ENCODE data around the gene KCNJ6.
"Not testable (repeated sequence)": the region's sequence is repeated elsewhere in the genome, so short reads cannot be mapped to it uniquely, and the experiment has no call there.

Gene KCNJ6

DNA sequence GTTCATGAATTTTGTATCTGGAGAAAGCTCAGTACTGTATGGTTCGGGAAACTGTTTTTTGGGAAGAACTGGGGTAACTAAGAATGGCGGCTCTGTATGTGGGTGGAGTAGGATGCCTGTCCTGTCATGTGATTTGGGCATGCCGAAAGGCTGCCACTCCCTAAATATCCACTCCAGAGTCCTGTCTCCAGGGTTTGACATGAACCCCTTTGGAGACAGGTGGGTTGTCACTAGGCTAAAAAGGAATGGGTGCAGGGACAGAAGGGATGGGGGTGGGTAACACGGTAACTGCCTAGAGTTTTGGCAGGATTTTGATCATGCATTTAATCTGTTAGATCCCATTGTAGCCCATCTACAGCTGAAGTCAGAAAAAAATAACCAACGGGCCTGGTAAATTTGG, 150.1 kb downstream of the KCNJ6 start:
- no peak for DNase-seq

DNA sequence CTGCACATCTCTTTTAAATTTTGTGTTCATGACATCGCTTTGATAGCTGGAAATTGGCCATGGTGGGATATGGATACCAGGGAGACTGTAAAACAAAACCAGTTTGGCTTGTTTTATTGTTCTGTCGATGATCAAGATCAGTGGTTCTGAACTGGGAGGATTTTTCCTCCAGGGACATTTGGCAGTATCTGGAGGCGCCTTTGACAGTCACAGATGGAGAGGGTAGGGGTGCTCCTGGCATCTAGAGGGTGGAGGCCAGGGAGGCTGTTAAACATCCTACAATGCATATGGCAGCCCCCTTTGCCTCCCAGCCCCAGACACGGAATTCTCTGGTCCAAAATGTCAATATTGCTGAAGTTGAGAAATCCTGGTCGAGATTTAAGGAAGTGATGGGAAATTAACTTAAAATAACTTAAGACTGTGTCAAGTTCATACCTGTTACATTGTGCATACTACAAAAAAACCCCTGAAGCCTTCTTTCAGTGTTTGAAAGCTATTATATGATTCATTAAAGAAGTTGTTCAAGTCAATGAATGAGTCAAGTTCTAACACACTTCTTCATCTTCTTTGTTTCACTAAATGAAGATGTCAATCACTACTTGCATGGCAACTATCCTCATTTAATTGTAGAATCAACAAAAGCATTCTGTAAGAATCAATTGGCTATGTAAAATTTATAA, 150.9 kb downstream of the KCNJ6 start:
- DNase-seq, result no peak

DNA sequence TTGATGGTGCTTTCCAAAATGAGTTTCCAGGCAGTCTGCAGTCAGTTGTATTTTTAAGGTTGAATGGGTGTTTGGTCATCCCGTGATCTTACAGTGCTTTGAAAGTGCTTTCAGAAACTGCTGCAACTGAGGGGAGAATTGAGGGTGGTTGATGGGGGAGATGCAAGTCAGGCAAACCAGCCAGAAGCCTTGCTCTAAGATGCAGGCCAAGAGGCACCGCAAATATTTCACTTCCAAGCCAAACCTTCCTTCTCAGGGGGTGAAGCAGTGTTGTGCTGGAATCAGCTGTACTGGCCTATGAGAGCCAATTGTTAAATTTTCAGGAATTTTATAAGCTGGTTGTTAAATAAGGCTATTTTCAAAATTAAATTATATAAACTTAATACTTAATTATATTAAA, 151.6 kb downstream of the KCNJ6 start:
- no peak for DNase-seq

DNA sequence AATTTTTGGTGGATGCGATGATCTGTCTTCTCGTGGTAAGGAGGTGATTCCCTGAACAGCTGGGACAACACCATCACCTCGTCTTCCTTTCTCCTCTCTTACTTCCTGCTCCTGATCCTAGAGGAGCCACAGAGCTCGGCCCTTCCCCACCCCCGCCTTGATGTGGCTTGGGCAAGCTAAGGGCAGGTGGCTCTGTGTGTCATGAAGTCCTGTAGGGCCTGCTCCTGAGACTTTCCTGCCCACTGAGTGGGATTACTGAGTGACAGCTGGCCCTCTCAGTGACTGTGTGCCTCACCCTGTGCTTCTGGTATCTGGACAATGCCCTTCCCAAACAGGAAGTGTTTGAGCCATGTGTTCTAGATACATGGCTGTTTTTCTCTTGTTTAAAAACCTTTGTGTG, 153.0 kb downstream of the KCNJ6 start:
- DNase-seq, result no peak

GRCh38 chr21:37762606-37763005, 153.7 kb downstream of the KCNJ6 start:
- no peak for DNase-seq

- DNase-seq, result not testable (repeated sequence)
Measured at GRCh38 chr21:37761406-37761805, 154.9 kb downstream of the KCNJ6 start.

DNA sequence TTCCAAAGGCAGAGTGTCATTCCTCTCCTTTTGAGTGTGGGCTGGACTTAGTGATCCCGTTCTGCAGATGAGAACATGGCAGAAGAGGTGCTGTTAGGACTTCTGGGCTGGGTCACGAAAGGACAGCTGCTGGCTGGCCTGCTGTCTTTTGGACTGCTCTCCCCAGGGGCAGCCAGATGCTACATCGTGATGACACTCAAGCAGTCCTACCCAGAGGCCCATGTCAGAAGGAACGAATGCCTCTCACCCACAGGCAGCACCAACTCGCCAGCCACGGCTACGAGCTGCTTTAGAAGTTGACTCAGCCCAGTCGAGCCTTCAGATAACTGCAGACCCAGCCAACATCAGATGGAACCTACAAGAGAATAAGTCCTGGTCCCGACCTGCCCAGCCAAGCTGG, 156.5 kb downstream of the KCNJ6 start:
- DNase-seq, result no peak

DNA sequence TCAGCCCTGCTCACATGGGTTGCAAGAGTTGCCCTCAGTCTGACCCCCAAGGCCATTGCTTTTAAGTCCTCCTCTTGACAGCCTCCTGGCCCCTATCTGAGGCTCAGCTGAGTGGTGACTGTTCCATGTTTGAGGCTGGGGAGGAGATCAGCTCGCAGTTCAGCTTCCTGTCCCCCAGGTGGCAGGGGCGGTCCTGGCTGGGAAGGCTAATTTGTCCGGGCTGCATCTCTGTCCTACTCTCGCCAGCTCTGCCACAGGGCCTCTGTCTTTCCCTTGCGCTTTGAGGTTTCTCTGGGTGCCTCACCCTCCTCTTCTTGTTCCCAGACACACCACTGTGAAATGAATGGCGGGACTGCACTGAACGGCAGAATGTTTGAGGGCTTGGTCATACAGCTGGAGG, 157.3 kb downstream of the KCNJ6 start:
- DNase-seq, result no peak

GRCh38 chr21:37757606-37758376, 158.5 kb downstream of the KCNJ6 start:
- no peak for DNase-seq

DNA sequence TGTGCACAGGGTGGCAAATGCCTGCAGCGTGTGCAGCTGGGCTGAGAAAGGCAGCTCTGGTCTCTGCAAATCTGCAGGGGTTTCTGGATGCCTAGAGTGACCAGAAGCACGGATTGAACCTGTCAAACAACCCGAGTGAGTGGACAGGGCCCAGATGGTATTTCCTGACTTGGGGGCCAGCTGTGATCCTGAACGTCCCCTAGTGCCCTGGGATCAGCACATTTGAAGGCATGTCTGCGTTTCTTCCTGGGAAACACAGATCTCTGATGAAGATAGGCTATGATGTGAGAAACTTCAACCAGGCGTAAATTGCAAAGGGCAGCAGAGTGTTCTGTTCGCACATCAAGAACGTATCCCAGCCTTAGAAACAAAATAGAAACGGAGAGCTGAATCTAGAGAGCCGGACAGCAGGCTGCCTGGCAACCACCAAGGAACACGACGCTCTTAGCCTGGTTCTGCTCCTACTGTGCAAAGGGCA, 163.1 kb downstream of the KCNJ6 start:
- DNase-seq, result no peak

- no peak for DNase-seq
Measured at GRCh38 chr21:37751268-37751975, 164.8 kb downstream of the KCNJ6 start.

GRCh38 chr21:37749132-37749531, 167.1 kb downstream of the KCNJ6 start:
- DNase-seq, result no peak

DNA sequence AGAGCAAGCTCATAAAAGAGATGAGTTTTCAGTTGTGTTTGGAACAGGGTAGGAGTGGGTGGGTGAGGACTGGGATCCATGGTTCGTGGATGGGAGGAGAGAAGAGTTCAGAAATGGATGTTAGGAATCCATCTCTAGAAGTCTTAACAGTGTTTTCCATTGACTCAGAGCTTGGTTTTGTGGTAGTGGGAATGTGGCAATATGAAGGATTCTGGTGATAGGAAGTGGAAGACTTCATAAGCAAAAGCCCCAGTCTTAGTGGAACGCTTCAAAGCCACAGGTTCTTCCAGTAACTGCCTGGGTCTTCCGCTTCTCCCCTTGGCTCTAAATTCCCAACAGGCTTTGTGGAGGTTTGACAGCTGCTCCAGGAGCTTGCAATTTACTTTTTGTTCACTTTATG, 167.9 kb downstream of the KCNJ6 start:
- no peak for DNase-seq

GRCh38 chr21:37746849-37747248, 169.4 kb downstream of the KCNJ6 start:
- DNase-seq, result no peak

- no peak for DNase-seq
Measured at GRCh38 chr21:37744551-37744950, 171.7 kb downstream of the KCNJ6 start.

GRCh38 chr21:37742532-37742931, 173.7 kb downstream of the KCNJ6 start:
- no peak for DNase-seq

DNA sequence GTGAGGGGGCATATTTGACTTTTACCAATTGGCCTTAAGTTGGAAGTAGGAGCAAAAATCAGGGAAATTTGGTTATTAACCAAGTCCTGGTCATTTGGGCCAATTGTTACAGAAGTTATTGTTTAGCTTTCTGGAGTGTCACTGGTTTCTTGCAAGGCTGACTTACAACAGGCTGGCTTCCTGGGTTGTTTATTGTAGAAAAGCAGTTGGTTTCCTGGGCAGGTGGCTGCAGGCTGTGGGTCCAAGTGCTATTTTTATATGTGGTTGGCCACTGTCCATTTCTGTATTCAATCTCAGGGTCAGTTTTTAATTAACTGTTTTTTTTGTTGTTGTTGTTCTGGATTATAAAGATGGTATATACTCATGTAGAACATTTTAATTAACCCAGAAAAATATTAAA, 174.1 kb downstream of the KCNJ6 start:
- no peak for DNase-seq

DNA sequence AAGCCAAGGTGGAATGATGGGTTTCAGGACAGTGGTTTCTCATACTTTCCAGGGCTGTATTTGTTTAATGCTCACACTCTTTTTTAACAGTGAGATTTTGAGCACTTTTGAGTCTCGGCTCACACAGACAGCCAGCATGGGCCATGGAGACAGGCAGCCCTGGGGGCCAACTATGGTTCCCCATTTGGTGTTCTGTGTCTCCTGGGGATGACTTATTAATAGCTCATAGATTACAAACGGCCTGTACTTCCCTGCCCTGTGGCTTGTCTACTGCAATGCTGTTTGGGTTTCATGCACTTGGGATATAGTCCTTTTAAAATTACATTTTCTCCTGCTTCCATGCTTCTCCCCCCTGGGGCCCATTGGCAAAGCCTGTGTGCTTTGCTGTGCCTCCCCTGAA, 178.3 kb downstream of the KCNJ6 start:
- no peak for DNase-seq

DNA sequence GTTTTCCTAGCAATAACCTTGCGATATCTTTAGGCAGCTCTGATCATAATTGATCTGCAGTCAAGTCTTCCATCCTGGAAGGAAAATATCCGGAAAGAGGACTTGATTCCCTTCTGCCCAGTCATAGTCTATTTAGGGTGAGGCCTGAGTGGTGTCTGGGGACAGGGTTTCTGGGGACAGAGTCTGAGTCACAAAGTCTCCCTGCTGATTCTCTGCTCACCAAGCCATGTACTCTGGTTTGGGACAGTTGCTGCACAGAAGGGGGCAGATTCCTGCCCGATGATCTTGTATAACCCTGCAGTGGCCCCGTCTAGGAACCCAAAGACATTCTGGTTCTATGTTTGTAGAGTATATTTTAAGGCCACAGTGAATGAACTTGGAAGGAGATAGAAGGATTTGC, 178.8 kb downstream of the KCNJ6 start:
- no peak for DNase-seq

- no peak for DNase-seq
Measured at GRCh38 chr21:37734846-37735245, 181.4 kb downstream of the KCNJ6 start.

- DNase-seq, result no peak
Measured at GRCh38 chr21:37732927-37733326, 183.3 kb downstream of the KCNJ6 start.

DNA sequence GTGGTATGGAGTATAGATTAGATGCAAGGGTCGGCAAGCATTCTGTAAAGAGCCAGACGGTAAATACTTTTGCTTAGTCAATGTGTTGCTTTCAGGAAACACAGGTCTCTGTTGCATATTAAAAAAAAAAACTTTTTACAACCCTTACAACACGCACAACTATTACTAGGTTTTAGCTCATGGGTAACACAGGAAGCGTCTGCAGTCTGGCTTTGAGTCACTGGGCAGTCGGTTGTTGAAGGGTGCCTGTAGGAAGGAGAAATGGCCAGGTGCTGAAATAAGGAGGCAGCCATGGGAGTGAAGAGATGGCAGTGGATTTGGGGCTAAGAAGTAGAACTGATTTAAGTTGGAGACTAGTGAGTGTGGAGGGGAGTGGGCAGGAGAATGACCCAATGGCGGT, 192.1 kb downstream of the KCNJ6 start:
- DNase-seq, result no peak

- DNase-seq, result no peak
Measured at GRCh38 chr21:37717534-37717933, 198.7 kb downstream of the KCNJ6 start.

GRCh38 chr21:37712569-37712934, 203.7 kb downstream of the KCNJ6 start:
- DNase-seq, result not testable (repeated sequence)

Measured in DMS79 treated with DMSO at 0.1 percent for 48 hours (cell line).